Subcutaneous abdominal adipose tissue (tissue), 5 donors: ENCODE data around the gene PTF1A.
"Not testable (repeated sequence)": the region's sequence is repeated elsewhere in the genome, so short reads cannot be mapped to it uniquely, and the experiment has no call there.

Source experiments
- H3K27ac ChIP-seq: one replicate; pipeline ENCODE4 v1.7.0; 2013; ENCODE audit warnings: low read depth, mild to moderate bottlenecking, inconsistent platforms, low read length, moderate library complexity
- H3K27me3 ChIP-seq, 5 donors: one replicate each; pipeline ENCODE4 v1.7.0; 2013; ENCODE audit warnings: low read length in 5 of 5, inconsistent platforms in 1 of 5; ENCODE audit not compliant: control insufficient read depth in 5 of 5, insufficient read depth in 4 of 5
- H3K36me3 ChIP-seq, 5 donors: one replicate each; pipeline ENCODE4 v1.7.0; 2013; ENCODE audit warnings: low read length in 5 of 5; ENCODE audit not compliant: control insufficient read depth in 5 of 5, insufficient read depth in 5 of 5
- H3K4me1 ChIP-seq, 5 donors: one replicate each; pipeline ENCODE4 v1.7.0; 2013; ENCODE audit warnings: low read length in 5 of 5, mild to moderate bottlenecking in 3 of 5, moderate library complexity in 1 of 5; ENCODE audit not compliant: control insufficient read depth in 5 of 5, insufficient read depth in 5 of 5
- H3K4me3 ChIP-seq, 5 donors: one replicate each; pipeline ENCODE4 v1.7.0; 2013; ENCODE audit warnings: low read length in 5 of 5, low read depth in 1 of 5
- H3K9ac ChIP-seq, 5 donors: one replicate each; pipeline ENCODE4 v1.7.0; 2013; ENCODE audit warnings: low read length in 5 of 5, mild to moderate bottlenecking in 4 of 5, moderate library complexity in 3 of 5
- H3K9me3 ChIP-seq, 5 donors: one replicate each; pipeline ENCODE4 v1.7.0; 2013; ENCODE audit warnings: low read length in 5 of 5; ENCODE audit not compliant: control insufficient read depth in 5 of 5
- donor health status: healthy.
- donor health status: healthy.
- donor health status: healthy.
- donor health status: healthy.
- donor health status: healthy.

Gene PTF1A

DNA sequence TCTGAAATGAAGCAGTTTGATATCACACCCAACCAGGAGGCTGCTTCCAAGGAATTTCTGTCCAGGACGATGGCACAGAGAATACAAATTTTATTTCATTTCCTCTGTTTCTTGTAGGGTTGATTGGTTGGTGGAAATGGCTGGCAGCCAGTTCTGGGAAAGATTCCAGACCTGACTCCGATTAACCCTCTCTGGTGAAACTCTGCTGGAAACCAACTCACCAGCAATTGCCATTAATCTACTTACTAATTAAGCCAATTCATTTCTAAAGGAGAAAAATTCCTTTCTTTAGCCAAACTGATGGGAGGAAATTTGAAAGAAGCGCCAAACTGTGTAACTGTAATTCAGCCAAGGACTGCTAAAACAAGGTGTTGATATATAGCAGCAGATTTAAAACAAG lies 10.7 kb downstream of the PTF1A start:
- H3K4me3 ChIP-seq: no peak overlapping the region
- H3K36me3 ChIP-seq: no peaks in the 10 kb centered on the region
- no peak overlapping the region for H3K27ac ChIP-seq
- no peak overlapping the region for H3K9ac ChIP-seq
- H3K27me3 ChIP-seq: peaks cover 25 to 53% (median 41%) of the 10 kb centered on the region in 5 donors
- H3K4me1 ChIP-seq: no peaks in the 10 kb centered on the region
- H3K9me3 ChIP-seq: no peaks in the 10 kb centered on the region

GRCh38 chr10:23203369-23204325 lies 11.5 kb downstream of the PTF1A start:
- Histone ChIP-seq H3K27me3 (peaks cover 25 to 47% (median 38%) of the 10 kb centered on the region in 5 donors), H3K36me3 (no peaks in the 10 kb centered on the region), H3K9ac (no peak overlapping the region), H3K27ac (no peak overlapping the region), H3K4me1 (no peaks in the 10 kb centered on the region), H3K9me3 (no peaks in the 10 kb centered on the region), H3K4me3 (no peak overlapping the region)

DNA sequence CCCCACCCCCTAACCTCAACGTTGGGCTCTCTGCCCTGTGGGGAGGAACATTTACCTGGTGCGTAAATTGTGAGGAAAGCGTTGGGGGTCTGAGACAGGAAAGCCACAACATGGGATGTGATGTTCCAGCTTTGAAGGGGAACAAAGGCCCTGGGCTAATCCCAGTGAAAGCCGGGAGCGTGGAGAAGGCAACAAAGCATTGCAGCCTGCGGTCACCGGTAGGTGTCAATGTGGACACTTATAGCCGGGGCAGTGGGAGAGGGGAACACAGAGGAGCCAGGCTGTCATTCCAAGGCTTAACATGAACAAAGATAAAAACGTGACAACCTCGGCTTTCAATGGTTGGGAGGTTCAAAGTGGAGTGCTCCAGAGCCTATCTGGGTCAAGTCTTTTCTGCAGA lies 12.7 kb downstream of the PTF1A start:
- Histone ChIP-seq H3K9ac (no peak overlapping the region), H3K4me1 (no peaks in the 10 kb centered on the region), H3K27me3 (peaks cover 16 to 38% (median 26%) of the 10 kb centered on the region in 5 donors), H3K4me3 (no peak overlapping the region), H3K36me3 (no peaks in the 10 kb centered on the region), H3K9me3 (no peaks in the 10 kb centered on the region), H3K27ac (no peak overlapping the region)

DNA sequence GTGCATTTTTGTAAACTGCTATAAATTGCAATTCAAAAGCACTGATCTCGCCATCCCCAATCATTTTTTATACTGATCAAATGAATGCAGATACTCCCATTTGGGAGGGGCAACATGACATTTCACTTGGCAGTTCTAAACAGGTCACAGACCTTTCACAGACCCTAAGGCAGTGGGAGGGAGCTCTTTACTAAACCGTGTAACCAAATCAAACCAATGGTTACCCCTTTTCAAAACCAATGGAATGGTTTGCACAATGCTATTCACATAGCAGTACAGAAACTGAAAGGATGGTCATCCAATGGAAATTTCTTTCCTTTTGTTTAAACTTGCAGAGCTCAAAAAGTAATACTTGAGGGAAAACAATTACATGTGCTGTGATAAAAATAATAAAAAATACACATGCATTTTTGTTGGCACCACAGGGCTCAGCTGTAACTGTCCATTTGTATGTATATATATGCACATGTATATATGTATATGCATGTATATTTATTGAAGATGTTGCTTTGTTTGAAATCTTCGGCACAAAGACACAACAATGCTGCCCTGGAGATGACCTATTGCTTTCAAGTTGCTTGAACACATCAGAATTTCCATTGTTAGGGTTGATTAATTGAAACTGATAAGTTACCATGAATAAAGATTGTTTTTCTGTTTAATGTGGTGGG lies 14.0 kb downstream of the PTF1A start:
- no peaks in the 10 kb centered on the region for H3K9me3 ChIP-seq
- H3K9ac ChIP-seq: no peak overlapping the region
- no peaks in the 10 kb centered on the region for H3K36me3 ChIP-seq
- peaks cover 14 to 31% (median 20%) of the 10 kb centered on the region in 5 donors for H3K27me3 ChIP-seq
- no peaks in the 10 kb centered on the region for H3K4me1 ChIP-seq
- H3K4me3 ChIP-seq: no peak overlapping the region
- H3K27ac ChIP-seq: no peak overlapping the region

DNA sequence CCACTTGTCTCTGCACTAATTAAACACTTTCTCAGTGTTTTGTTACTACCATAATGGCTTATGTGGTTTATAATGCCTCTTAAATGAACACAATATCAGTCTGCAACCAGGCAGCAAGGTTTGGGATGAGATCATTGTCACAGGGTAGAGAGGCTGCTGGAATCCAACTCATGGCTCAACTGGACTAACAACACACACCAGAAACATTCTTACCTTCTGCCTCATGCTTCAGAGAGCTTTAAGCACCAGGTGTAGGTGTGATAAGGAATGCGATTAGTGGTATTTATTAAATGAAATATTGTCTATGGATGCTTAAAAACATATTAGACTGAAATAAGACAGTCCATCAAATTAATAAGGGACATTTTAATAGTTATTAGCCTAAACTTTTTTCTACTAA lies 25.4 kb downstream of the PTF1A start:
- Histone ChIP-seq H3K27ac (no peak overlapping the region), H3K4me1 (no peaks in the 10 kb centered on the region), H3K4me3 (no peak overlapping the region), H3K9me3 (no peaks in the 10 kb centered on the region), H3K27me3 (peaks cover 0 to 3% (median 0%) of the 10 kb centered on the region in 5 donors), H3K9ac (no peak overlapping the region), H3K36me3 (no peaks in the 10 kb centered on the region)

DNA sequence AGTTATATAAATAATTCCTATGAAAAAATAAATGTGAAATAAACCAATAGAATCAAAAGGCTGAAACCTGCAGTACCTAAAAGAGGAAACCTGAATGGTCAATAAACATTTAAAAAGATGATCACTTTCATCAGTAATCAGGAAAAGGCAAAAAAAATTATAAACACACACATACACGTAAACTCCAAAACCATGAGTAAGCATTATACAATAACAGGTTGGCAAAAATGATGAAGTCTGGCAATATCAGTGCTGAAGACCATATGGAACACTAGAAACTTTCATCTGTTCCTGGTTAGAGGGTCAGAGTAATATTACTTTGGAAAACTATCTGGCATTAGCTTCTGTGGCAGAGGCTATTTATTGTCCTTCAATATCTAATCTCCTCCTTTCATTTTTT lies 38.5 kb downstream of the PTF1A start:
- H3K36me3 ChIP-seq: no peaks in the 10 kb centered on the region
- H3K4me3 ChIP-seq: no peak overlapping the region
- H3K27ac ChIP-seq: no peak overlapping the region
- no peak overlapping the region for H3K9ac ChIP-seq
- H3K9me3 ChIP-seq: no peaks in the 10 kb centered on the region
- H3K27me3 ChIP-seq: no peaks in the 10 kb centered on the region
- H3K4me1 ChIP-seq: no peaks in the 10 kb centered on the region

DNA sequence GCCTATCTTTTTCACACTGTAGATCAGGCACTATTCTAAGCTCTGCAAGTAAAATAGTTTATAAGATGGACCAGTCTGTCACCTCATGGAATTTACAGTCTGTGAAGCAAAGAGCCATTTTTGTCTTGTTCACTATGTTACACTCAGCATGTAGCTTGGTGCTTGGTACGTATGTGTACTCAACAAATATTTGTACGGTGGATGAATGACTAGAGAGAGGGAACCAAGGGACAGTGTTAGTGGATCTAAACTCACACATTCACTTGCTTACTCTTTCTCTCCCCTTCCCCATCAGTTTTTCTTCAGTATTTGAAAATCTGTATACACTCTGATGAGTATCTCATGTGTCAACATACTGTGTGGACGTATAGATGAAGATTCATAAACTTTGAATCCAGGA lies 45.9 kb downstream of the PTF1A start:
- Histone ChIP-seq H3K4me3 (no peak overlapping the region), H3K9me3 (peaks cover 0 to 8% (median 3%) of the 10 kb centered on the region in 5 donors), H3K36me3 (no peaks in the 10 kb centered on the region), H3K9ac (no peak overlapping the region), H3K27ac (no peak overlapping the region), H3K4me1 (no peaks in the 10 kb centered on the region), H3K27me3 (no peaks in the 10 kb centered on the region)

GRCh38 chr10:23241779-23242178 lies 49.7 kb downstream of the PTF1A start:
- H3K27me3 ChIP-seq: not testable (repeated sequence)

More at GRCh38 chr10:23241779-23242178, 49.7 kb downstream of the PTF1A start:
- not testable (repeated sequence) for H3K27ac ChIP-seq, H3K9ac ChIP-seq, H3K4me3 ChIP-seq, H3K4me1 ChIP-seq, H3K36me3 ChIP-seq
- H3K9me3 ChIP-seq: peaks cover 0 to 12% (median 5%) of the 10 kb centered on the region in 5 donors
